GM23338 (cell line): ENCODE data around the gene CRACDL. TPM values are rescaled to one million over a fixed set of nuclear protein-coding genes. Genes with fewer than 3 reads are reported as not detected.

Experiments used
- ATAC-seq: fragments of 200-7000 bp; cut with Tn5 transposase; 3 replicates; pipeline ENCODE4 v1.9.1; 2020
- DNase-seq: peaks from one replicate; pipeline ENCODE4 v3.0.0-alpha.2; 2015; ENCODE audit warnings: low spot score
- H2AFZ ChIP-seq: fragments of 200-600 bp; sonication (generic); 2 replicates; pipeline ENCODE4 v1.8.0; 2016; ENCODE audit warnings: antibody characterized with exemption, mild to moderate bottlenecking, moderate library complexity
- H3F3A ChIP-seq: fragments of 200-600 bp; sonication (generic); replicated peaks from 2 replicates; pipeline ENCODE4 v1.8.0; 2017; ENCODE audit warnings: antibody characterized with exemption, mixed run types, low read depth
- H3K27ac ChIP-seq: fragments of 200-600 bp; sonication (generic); 2 replicates; pipeline ENCODE4 v1.6.1; 2016; ENCODE audit warnings: low read depth
- H3K27me3 ChIP-seq: fragments of 200-600 bp; sonication (generic); 2 replicates; pipeline ENCODE4 v1.8.0; 2016; ENCODE audit warnings: mild to moderate bottlenecking, mixed run types, moderate library complexity; ENCODE audit not compliant: insufficient read depth
- H3K36me3 ChIP-seq: fragments of 200-600 bp; sonication (generic); 2 replicates; pipeline ENCODE4 v1.8.0; 2016; ENCODE audit warnings: mild to moderate bottlenecking; ENCODE audit not compliant: insufficient read depth
- H3K4me1 ChIP-seq: fragments of 200-600 bp; sonication (generic); 2 replicates; pipeline ENCODE4 v1.8.0; 2016; ENCODE audit warnings: mild to moderate bottlenecking, moderate library complexity; ENCODE audit not compliant: insufficient read depth
- H3K4me2 ChIP-seq: fragments of 200-600 bp; sonication (generic); 2 replicates; pipeline ENCODE4 v1.7.1; 2017; ENCODE audit warnings: mixed run types
- H3K4me3 ChIP-seq: fragments of 200-600 bp; sonication (generic); 2 replicates; pipeline ENCODE4 v1.6.1; 2016; ENCODE audit warnings: mixed run types
- H3K79me2 ChIP-seq: fragments of 200-600 bp; sonication (generic); replicated peaks from 2 replicates; pipeline ENCODE4 v1.8.0; 2017; ENCODE audit warnings: mild to moderate bottlenecking; ENCODE audit not compliant: insufficient read depth
- H3K9me2 ChIP-seq: fragments of 200-600 bp; sonication (generic); 2 replicates; pipeline ENCODE4 v1.8.0; 2017; ENCODE audit not compliant: insufficient read depth
- H4K20me1 ChIP-seq: fragments of 200-600 bp; sonication (generic); replicated peaks from 2 replicates; pipeline ENCODE4 v1.8.0; 2017; ENCODE audit warnings: mild to moderate bottlenecking; ENCODE audit not compliant: insufficient read depth
- H3K27ac Mint-ChIP-seq: 2 replicates; pipeline ENCODE4 v1.8.0; 2020; ENCODE audit warnings: inconsistent platforms, mild to moderate bottlenecking, moderate library complexity, mixed read lengths
- H3K27me3 Mint-ChIP-seq: 3 replicates; pipeline ENCODE4 v1.8.0; 2022; ENCODE audit warnings: low read depth, mild to moderate bottlenecking, moderate library complexity, mixed read lengths, inconsistent platforms; ENCODE audit not compliant: insufficient read depth, poor library complexity
- H3K36me3 Mint-ChIP-seq: 3 replicates; pipeline ENCODE4 v1.8.0; 2021; ENCODE audit warnings: low read depth, mild to moderate bottlenecking, inconsistent platforms, moderate library complexity, mixed read lengths
- H3K4me1 Mint-ChIP-seq: 3 replicates; pipeline ENCODE4 v1.8.0; 2020; ENCODE audit warnings: mild to moderate bottlenecking, inconsistent platforms, mixed read lengths
- H3K4me3 Mint-ChIP-seq: 3 replicates; pipeline ENCODE4 v1.8.0; 2021; ENCODE audit warnings: moderate library complexity, mild to moderate bottlenecking, inconsistent platforms, mixed read lengths
- H3K9me3 Mint-ChIP-seq: 3 replicates; pipeline ENCODE4 v1.8.0; 2020; ENCODE audit warnings: moderate library complexity, mild to moderate bottlenecking, inconsistent platforms, mixed read lengths
- CREB1 ChIP-seq: fragments of 250-450 bp; sonication (Bioruptor Pico); IDR thresholded peaks from 2 replicates; pipeline ENCODE4 v1.5.0; 2020; ENCODE audit warnings: low read depth, mild to moderate bottlenecking, moderate library complexity
- EZH2 ChIP-seq: fragments of 200-600 bp; sonication (generic); IDR thresholded peaks from one replicate; pipeline ENCODE4 v1.8.0; 2017; ENCODE audit warnings: antibody characterized with exemption, mild to moderate bottlenecking, low read depth; ENCODE audit not compliant: unreplicated experiment
- EZH2phosphoT487 ChIP-seq: fragments of 200-600 bp; sonication (generic); IDR thresholded peaks from one replicate; pipeline ENCODE4 v1.8.1; 2018; ENCODE audit warnings: antibody characterized with exemption; ENCODE audit not compliant: unreplicated experiment
- NANOG ChIP-seq: IDR thresholded peaks from 2 replicates; pipeline ENCODE4 v1.6.1; 2016; ENCODE audit warnings: antibody characterized with exemption, borderline replicate concordance
- POLR2AphosphoS5 ChIP-seq: IDR thresholded peaks from 2 replicates; pipeline ENCODE4 v1.6.1; 2016; ENCODE audit warnings: antibody characterized with exemption, low read depth
- STAT1 ChIP-seq: IDR thresholded peaks from one replicate; pipeline ENCODE4 v1.6.1; 2016; ENCODE audit warnings: antibody characterized with exemption; ENCODE audit not compliant: unreplicated experiment
- polyA plus RNA-seq: library from polyadenylated mRNA; unstranded; fragments of >200 nt; fragmentation: Nextera tagmentation; extraction: Ambion mirVana; gene quantifications from 2 replicates; pipeline ENCODE4 v1.2.1, GENCODE V29; 2016
- total RNA-seq: library from RNA; depleted of rRNA; stranded (reverse); fragments of >200 nt; shearing (Covaris generic); gene quantifications from 2 replicates; pipeline ENCODE4 v1.2.3, GENCODE V29; 2014
- TF ChIP-seq, protein P1 (sequence below): IDR thresholded peaks from one replicate; pipeline ENCODE4 v1.6.1; 2018; ENCODE audit warnings: antibody characterized with exemption; ENCODE audit not compliant: unreplicated experiment
- TF ChIP-seq, protein P2 (sequence below): IDR thresholded peaks from 2 replicates; pipeline ENCODE4 v1.6.1; 2016; ENCODE audit warnings: antibody characterized with exemption
- TF ChIP-seq, protein P3 (sequence below): fragments of 250-450 bp; sonication (Bioruptor Pico); IDR thresholded peaks from 2 replicates; pipeline ENCODE4 v1.5.0; 2020; ENCODE audit warnings: mild to moderate bottlenecking, moderate library complexity

The CRACDL gene
- total and polyA plus RNA-seq, 2 experiments from 2014 or later = 0.14 to 0.16 TPM

DNA sequence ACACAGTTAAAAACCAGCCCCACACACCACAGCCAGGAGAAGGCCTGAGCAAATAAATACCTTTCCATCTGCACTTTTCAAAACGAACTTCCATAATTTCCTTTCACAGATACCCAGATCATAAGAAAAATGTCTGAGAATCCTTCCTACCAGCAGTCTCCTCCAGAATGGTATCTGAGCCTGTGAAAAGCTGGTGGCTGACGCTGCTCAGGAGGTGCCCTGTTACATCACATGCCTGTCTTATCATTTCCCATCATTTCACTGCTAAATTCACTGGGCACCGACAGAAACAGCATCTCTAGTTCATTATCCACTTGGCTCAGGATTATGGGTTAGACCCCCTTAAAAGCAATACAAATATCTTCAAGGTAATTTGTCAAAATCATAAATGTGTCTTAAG is 4.4 kb downstream of the CRACDL start (continued):
- no peak for TF ChIP-seq POLR2AphosphoS5
- TF ChIP-seq EZH2phosphoT487 = no peak

DNA sequence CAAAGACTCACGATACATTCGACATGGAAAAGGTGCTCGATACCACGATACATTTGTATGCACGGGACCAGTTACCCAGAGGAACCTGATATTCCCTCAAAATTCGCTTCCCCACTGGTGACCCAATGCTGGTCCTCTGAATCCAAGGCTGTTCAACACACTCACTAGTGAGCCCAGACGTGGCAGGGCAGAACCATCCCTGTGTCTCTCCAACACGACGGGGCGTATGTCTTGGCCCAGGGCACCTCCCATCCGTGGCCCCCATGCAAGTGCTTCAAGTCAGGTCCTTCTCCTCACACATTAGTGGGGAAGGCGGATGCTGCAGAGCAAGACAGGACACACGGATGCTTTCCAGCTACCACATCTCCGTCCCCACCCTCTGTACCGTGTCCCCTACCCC is 6.1 kb downstream of the CRACDL start:
- peaks cover 5% of the 10 kb centered on the region; the same call in 1 of the 2 replicates for H3K4me1 ChIP-seq
- no peak overlapping the region for H3K4me3 ChIP-seq
- no peak for TF ChIP-seq NANOG
- no peak for TF ChIP-seq CREB1 (CRISPR knock-in tag)
- no peak for TF ChIP-seq EZH2
- H2AFZ ChIP-seq = no peak overlapping the region
- H3K4me2 ChIP-seq = no peak overlapping the region
- Mint-ChIP-seq H3K27ac (no peak overlapping the region), H3K9me3 (no peaks in the 10 kb centered on the region), H3K36me3 (no peaks in the 10 kb centered on the region), H3K4me1 (peaks cover 12% of the 10 kb centered on the region), H3K4me3 (no peak overlapping the region), H3K27me3 (peaks cover 16% of the 10 kb centered on the region)
- H3K9me2 ChIP-seq = no peaks in the 10 kb centered on the region
- no peaks in the 10 kb centered on the region for H3F3A ChIP-seq
- H3K79me2 ChIP-seq = no peaks in the 10 kb centered on the region
- H3K27me3 ChIP-seq = peaks cover 14% of the 10 kb centered on the region
- DNase-seq (no peak), ATAC-seq (no peak)
- H4K20me1 ChIP-seq = no peaks in the 10 kb centered on the region
- H3K27ac ChIP-seq = no peak overlapping the region
- H3K36me3 ChIP-seq = no peaks in the 10 kb centered on the region

DNA sequence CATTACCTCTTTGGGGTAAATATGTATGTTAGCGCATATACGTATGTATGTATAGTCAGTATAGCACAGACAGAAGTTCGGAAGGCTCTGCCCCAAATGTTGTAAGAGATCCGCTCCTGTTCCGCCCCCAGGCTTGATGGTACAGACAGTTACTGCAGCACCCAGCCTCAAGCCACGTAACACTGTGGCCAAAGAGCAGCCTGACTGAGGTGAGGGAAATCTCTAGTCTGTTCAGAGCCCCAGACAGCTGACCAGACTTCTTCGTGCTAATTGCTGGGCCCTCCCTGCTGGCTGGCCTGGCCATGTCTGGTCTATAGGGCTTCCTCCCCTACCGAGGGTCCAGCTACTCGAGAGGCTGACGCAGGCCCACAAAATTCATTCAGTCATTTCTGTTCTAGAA is 7.8 kb downstream of the CRACDL start:
- no peak for DNase-seq

More for the DNA sequence above, 7.8 kb downstream of the CRACDL start:
- no peaks in the 10 kb centered on the region; the same call in 2 of the 3 replicates for H3K36me3 Mint-ChIP-seq
- no peak overlapping the region for H3K27ac ChIP-seq
- H4K20me1 ChIP-seq = no peaks in the 10 kb centered on the region
- peaks cover 4% of the 10 kb centered on the region; the same call in 2 of the 3 replicates for H3K9me3 Mint-ChIP-seq
- no peak overlapping the region for H2AFZ ChIP-seq
- no peak for ATAC-seq
- no peaks in the 10 kb centered on the region for H3K27me3 ChIP-seq
- no peak overlapping the region for H3K4me2 ChIP-seq
- no peaks in the 10 kb centered on the region for H3K9me2 ChIP-seq
- peaks cover 8% of the 10 kb centered on the region for H3K27me3 Mint-ChIP-seq
- peaks cover 5% of the 10 kb centered on the region; the same call in 1 of the 2 replicates for H3K4me1 ChIP-seq
- no peaks in the 10 kb centered on the region for H3F3A ChIP-seq
- H3K36me3 ChIP-seq = no peaks in the 10 kb centered on the region
- H3K4me3 ChIP-seq = no peak overlapping the region
- no peak overlapping the region for H3K4me3 Mint-ChIP-seq
- peaks cover 12% of the 10 kb centered on the region for H3K4me1 Mint-ChIP-seq
- H3K79me2 ChIP-seq = no peaks in the 10 kb centered on the region
- TF ChIP-seq STAT1 (no peak), EZH2phosphoT487 (no peak), POLR2AphosphoS5 (no peak), EZH2 (no peak)
- TF ChIP-seq, protein P1, sequence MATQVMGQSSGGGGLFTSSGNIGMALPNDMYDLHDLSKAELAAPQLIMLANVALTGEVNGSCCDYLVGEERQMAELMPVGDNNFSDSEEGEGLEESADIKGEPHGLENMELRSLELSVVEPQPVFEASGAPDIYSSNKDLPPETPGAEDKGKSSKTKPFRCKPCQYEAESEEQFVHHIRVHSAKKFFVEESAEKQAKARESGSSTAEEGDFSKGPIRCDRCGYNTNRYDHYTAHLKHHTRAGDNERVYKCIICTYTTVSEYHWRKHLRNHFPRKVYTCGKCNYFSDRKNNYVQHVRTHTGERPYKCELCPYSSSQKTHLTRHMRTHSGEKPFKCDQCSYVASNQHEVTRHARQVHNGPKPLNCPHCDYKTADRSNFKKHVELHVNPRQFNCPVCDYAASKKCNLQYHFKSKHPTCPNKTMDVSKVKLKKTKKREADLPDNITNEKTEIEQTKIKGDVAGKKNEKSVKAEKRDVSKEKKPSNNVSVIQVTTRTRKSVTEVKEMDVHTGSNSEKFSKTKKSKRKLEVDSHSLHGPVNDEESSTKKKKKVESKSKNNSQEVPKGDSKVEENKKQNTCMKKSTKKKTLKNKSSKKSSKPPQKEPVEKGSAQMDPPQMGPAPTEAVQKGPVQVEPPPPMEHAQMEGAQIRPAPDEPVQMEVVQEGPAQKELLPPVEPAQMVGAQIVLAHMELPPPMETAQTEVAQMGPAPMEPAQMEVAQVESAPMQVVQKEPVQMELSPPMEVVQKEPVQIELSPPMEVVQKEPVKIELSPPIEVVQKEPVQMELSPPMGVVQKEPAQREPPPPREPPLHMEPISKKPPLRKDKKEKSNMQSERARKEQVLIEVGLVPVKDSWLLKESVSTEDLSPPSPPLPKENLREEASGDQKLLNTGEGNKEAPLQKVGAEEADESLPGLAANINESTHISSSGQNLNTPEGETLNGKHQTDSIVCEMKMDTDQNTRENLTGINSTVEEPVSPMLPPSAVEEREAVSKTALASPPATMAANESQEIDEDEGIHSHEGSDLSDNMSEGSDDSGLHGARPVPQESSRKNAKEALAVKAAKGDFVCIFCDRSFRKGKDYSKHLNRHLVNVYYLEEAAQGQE = no peak
- TF ChIP-seq, protein P2, sequence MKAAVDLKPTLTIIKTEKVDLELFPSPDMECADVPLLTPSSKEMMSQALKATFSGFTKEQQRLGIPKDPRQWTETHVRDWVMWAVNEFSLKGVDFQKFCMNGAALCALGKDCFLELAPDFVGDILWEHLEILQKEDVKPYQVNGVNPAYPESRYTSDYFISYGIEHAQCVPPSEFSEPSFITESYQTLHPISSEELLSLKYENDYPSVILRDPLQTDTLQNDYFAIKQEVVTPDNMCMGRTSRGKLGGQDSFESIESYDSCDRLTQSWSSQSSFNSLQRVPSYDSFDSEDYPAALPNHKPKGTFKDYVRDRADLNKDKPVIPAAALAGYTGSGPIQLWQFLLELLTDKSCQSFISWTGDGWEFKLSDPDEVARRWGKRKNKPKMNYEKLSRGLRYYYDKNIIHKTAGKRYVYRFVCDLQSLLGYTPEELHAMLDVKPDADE = no peak
- TF ChIP-seq, protein P3, sequence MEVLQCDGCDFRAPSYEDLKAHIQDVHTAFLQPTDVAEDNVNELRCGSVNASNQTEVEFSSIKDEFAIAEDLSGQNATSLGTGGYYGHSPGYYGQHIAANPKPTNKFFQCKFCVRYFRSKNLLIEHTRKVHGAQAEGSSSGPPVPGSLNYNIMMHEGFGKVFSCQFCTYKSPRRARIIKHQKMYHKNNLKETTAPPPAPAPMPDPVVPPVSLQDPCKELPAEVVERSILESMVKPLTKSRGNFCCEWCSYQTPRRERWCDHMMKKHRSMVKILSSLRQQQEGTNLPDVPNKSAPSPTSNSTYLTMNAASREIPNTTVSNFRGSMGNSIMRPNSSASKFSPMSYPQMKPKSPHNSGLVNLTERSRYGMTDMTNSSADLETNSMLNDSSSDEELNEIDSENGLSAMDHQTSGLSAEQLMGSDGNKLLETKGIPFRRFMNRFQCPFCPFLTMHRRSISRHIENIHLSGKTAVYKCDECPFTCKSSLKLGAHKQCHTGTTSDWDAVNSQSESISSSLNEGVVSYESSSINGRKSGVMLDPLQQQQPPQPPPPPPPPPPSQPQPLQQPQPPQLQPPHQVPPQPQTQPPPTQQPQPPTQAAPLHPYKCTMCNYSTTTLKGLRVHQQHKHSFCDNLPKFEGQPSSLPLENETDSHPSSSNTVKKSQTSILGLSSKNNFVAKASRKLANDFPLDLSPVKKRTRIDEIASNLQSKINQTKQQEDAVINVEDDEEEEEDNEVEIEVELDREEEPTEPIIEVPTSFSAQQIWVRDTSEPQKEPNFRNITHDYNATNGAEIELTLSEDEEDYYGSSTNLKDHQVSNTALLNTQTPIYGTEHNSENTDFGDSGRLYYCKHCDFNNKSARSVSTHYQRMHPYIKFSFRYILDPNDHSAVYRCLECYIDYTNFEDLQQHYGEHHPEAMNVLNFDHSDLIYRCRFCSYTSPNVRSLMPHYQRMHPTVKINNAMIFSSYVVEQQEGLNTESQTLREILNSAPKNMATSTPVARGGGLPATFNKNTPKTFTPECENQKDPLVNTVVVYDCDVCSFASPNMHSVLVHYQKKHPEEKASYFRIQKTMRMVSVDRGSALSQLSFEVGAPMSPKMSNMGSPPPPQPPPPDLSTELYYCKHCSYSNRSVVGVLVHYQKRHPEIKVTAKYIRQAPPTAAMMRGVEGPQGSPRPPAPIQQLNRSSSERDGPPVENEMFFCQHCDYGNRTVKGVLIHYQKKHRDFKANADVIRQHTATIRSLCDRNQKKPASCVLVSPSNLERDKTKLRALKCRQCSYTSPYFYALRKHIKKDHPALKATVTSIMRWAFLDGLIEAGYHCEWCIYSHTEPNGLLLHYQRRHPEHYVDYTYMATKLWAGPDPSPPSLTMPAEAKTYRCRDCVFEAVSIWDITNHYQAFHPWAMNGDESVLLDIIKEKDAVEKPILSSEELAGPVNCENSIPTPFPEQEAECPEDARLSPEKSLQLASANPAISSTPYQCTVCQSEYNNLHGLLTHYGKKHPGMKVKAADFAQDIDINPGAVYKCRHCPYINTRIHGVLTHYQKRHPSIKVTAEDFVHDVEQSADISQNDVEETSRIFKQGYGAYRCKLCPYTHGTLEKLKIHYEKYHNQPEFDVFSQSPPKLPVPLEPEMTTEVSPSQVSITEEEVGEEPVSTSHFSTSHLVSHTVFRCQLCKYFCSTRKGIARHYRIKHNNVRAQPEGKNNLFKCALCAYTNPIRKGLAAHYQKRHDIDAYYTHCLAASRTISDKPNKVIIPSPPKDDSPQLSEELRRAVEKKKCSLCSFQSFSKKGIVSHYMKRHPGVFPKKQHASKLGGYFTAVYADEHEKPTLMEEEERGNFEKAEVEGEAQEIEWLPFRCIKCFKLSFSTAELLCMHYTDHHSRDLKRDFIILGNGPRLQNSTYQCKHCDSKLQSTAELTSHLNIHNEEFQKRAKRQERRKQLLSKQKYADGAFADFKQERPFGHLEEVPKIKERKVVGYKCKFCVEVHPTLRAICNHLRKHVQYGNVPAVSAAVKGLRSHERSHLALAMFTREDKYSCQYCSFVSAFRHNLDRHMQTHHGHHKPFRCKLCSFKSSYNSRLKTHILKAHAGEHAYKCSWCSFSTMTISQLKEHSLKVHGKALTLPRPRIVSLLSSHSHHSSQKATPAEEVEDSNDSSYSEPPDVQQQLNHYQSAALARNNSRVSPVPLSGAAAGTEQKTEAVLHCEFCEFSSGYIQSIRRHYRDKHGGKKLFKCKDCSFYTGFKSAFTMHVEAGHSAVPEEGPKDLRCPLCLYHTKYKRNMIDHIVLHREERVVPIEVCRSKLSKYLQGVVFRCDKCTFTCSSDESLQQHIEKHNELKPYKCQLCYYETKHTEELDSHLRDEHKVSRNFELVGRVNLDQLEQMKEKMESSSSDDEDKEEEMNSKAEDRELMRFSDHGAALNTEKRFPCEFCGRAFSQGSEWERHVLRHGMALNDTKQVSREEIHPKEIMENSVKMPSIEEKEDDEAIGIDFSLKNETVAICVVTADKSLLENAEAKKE (CRISPR knock-in tag) = no peak
- no peak overlapping the region for H3K27ac Mint-ChIP-seq
